HepG2 (cell line): Measurements from ENCODE around the gene TYR.

ENCODE experiments used
- AHR ChIP-seq: IDR thresholded peaks from 2 replicates; pipeline ENCODE4 v1.6.1; 2018; ENCODE audit warnings: missing genetic modification reagents, missing compliant biosample characterization
- ATF3 ChIP-seq: sonication (generic); formaldehyde crosslinking; IDR thresholded peaks from 2 replicates; pipeline ENCODE4 v1.4.0; 2020; ENCODE audit warnings: missing genetic modification reagents
- ATF6 ChIP-seq: sonication (generic); formaldehyde crosslinking; conservative IDR thresholded peaks from 2 replicates; pipeline ENCODE4 v1.4.0; 2020; ENCODE audit warnings: missing genetic modification reagents
- CTCF ChIP-seq: sonication (generic); formaldehyde crosslinking; IDR thresholded peaks from 2 replicates; pipeline ENCODE4 v1.5.0; 2020; ENCODE audit warnings: mild to moderate bottlenecking, missing genetic modification reagents, moderate library complexity
- GMEB1 ChIP-seq: sonication (generic); formaldehyde crosslinking; IDR thresholded peaks from 2 replicates; pipeline ENCODE4 v1.5.1; 2020; ENCODE audit warnings: missing genetic modification reagents, mild to moderate bottlenecking, borderline replicate concordance
- JUND ChIP-seq: sonication (generic); formaldehyde crosslinking; IDR thresholded peaks from 2 replicates; pipeline ENCODE4 v1.8.0; 2022; ENCODE audit warnings: mild to moderate bottlenecking, missing genetic modification reagents
- MXI1 ChIP-seq: IDR thresholded peaks from 3 replicates; pipeline ENCODE4 v1.6.1; 2012; ENCODE audit warnings: low read depth, low read length, inconsistent platforms, borderline replicate concordance
- MZF1 ChIP-seq: sonication (generic); formaldehyde crosslinking; IDR thresholded peaks from 2 replicates; pipeline ENCODE4 v1.8.1; 2023; ENCODE audit warnings: mild to moderate bottlenecking, missing genetic modification reagents, borderline replicate concordance
- REPIN1 ChIP-seq: sonication (generic); formaldehyde crosslinking; IDR thresholded peaks from 2 replicates; pipeline ENCODE4 v1.8.0; 2022; ENCODE audit warnings: missing genetic modification reagents, low read depth, mild to moderate bottlenecking, borderline replicate concordance
- YY1 ChIP-seq: IDR thresholded peaks from 2 replicates; pipeline ENCODE4 v1.6.1; 2011; ENCODE audit warnings: low read length, low read depth, moderate library complexity, mild to moderate bottlenecking; ENCODE audit not compliant: insufficient read depth, insufficient replicate concordance
- ZBTB20 ChIP-seq: sonication (generic); formaldehyde crosslinking; IDR thresholded peaks from 2 replicates; pipeline ENCODE4 v1.8.1; 2023; ENCODE audit warnings: missing genetic modification reagents, low read depth, mild to moderate bottlenecking, borderline replicate concordance
- ZNF468 ChIP-seq: sonication (generic); formaldehyde crosslinking; IDR thresholded peaks from 2 replicates; pipeline ENCODE4 v1.8.0; 2022; ENCODE audit warnings: mild to moderate bottlenecking, moderate library complexity, missing genetic modification reagents
- ZNF672 ChIP-seq: sonication (generic); formaldehyde crosslinking; IDR thresholded peaks from 2 replicates; pipeline ENCODE4 v1.8.1; 2022; ENCODE audit warnings: missing genetic modification reagents

GRCh38 chr11:89159974-89160373 is 17.7 kb upstream of the TYR start:
- TF ChIP-seq MXI1 (no peak), AHR (CRISPR knock-in tag) (no peak), ZNF672 (CRISPR knock-in tag) (no peak), YY1 (no peak), GMEB1 (CRISPR knock-in tag) (no peak), ZNF468 (no peak), ZBTB20 (CRISPR knock-in tag) (no peak), JUND (no peak), MZF1 (CRISPR knock-in tag) (no peak), REPIN1 (CRISPR knock-in tag) (no peak), ATF3 (CRISPR knock-in tag) (no peak), ATF6 (CRISPR knock-in tag) (no peak), CTCF (CRISPR knock-in tag) (no peak)
